IMR-90 (cell line): ENCODE results near the gene CNTLN. TPM values are rescaled to one million over a fixed set of nuclear protein-coding genes. Genes with fewer than 3 reads are reported as not detected.
A peak's percentile ranks its signal among the peaks of the same experiment; 100 is the strongest.

Source experiments
- ATAC-seq: fragments of 200-7000 bp; cut with Tn5 transposase; 2 replicates; pipeline ENCODE4 v1.9.1; 2020; ENCODE audit warnings: low read depth, mild to moderate bottlenecking, moderate library complexity
- BruUV-seq: library from RNA; stranded (reverse); fragments of 400-500 nt; replicated peaks from 2 replicates; lab custom pipeline; 2021; lab: Mats Ljungman, UMichigan
- CTCF ChIA-PET: fragments of 300-600 bp; formaldehyde crosslinking; extraction: SDS; loops from one replicate; lab custom pipeline; 2021; ENCODE audit warnings: antibody characterized with exemption; lab: Yijun Ruan, JAX
- POLR2A ChIA-PET: fragments of 300-600 bp; sonication (Branson Sonifier 250); formaldehyde crosslinking; loops from one replicate; lab custom pipeline; 2022; ENCODE audit warnings: antibody characterized with exemption; ENCODE audit not compliant: unreplicated experiment; lab: Charles Lee
- DNase-seq: peaks from one replicate; pipeline ENCODE4 v3.0.0; 2013
- H2AFZ ChIP-seq: replicated peaks from 2 replicates; pipeline ENCODE3; 2013; ENCODE audit warnings: low read length, mild to moderate bottlenecking; ENCODE audit not compliant: poor library complexity
- H2AK5ac ChIP-seq: 2 replicates; pipeline ENCODE4 v1.6.1; 2013; ENCODE audit warnings: low read depth, low read length, inconsistent platforms
- H2AK9ac ChIP-seq: replicated peaks from 2 replicates; pipeline ENCODE3; 2013; ENCODE audit warnings: mild to moderate bottlenecking, low read depth, low read length, moderate library complexity; ENCODE audit not compliant: poor library complexity
- H2BK120ac ChIP-seq: 2 replicates; pipeline ENCODE4 v1.6.1; 2013; ENCODE audit warnings: low read depth, low read length, inconsistent platforms
- H2BK15ac ChIP-seq: 3 replicates; pipeline ENCODE4 v1.6.1; 2013; ENCODE audit warnings: low read depth, low read length, inconsistent platforms
- H2BK20ac ChIP-seq: 2 replicates; pipeline ENCODE4 v1.6.1; 2013; ENCODE audit warnings: low read depth, mild to moderate bottlenecking, inconsistent platforms, low read length, moderate library complexity
- H2BK5ac ChIP-seq: 2 replicates; pipeline ENCODE4 v1.6.1; 2013; ENCODE audit warnings: mild to moderate bottlenecking, low read depth, low read length, inconsistent platforms; ENCODE audit not compliant: poor library complexity, severe bottlenecking
- H3K14ac ChIP-seq: replicated peaks from 2 replicates; pipeline ENCODE4 v1.6.1; 2013; ENCODE audit warnings: low read depth, low read length, inconsistent platforms
- H3K18ac ChIP-seq: 2 replicates; pipeline ENCODE4 v1.6.1; 2013; ENCODE audit warnings: low read depth, low read length, control low read depth
- H3K23ac ChIP-seq: 2 replicates; pipeline ENCODE4 v1.6.1; 2013; ENCODE audit warnings: low read depth, low read length, inconsistent platforms
- H3K27ac ChIP-seq: 2 replicates; pipeline ENCODE4 v1.5.1; 2013; ENCODE audit warnings: mild to moderate bottlenecking, control low read depth, low read length; ENCODE audit not compliant: insufficient read depth
- H3K27me3 ChIP-seq: 2 replicates; pipeline ENCODE4 v1.6.1; 2013; ENCODE audit warnings: low read length; ENCODE audit not compliant: control insufficient read depth, insufficient read depth
- H3K36me3 ChIP-seq: 2 replicates; pipeline ENCODE4 v1.6.1; 2013; ENCODE audit warnings: low read length, mixed read lengths; ENCODE audit not compliant: control insufficient read depth, insufficient read depth
- H3K4ac ChIP-seq: 2 replicates; pipeline ENCODE4 v1.6.1; 2013; ENCODE audit warnings: low read depth, low read length, inconsistent platforms
- H3K4me1 ChIP-seq: 2 replicates; pipeline ENCODE4 v1.6.1; 2013; ENCODE audit warnings: low read length, mixed read lengths; ENCODE audit not compliant: control insufficient read depth, insufficient read depth
- H3K4me2 ChIP-seq: 2 replicates; pipeline ENCODE4 v1.6.1; 2013; ENCODE audit warnings: low read depth, mild to moderate bottlenecking, control low read depth, low read length, moderate library complexity
- H3K4me3 ChIP-seq: 2 replicates; pipeline ENCODE4 v1.5.1; 2013; ENCODE audit warnings: low read depth, mild to moderate bottlenecking, control low read depth, low read length, moderate library complexity; ENCODE audit not compliant: insufficient read depth
- H3K56ac ChIP-seq: 2 replicates; pipeline ENCODE4 v1.6.1; 2013; ENCODE audit warnings: low read length, inconsistent platforms; ENCODE audit not compliant: insufficient read depth; ENCODE audit errors: extremely low read depth
- H3K79me1 ChIP-seq, 2 experiments: 2 replicates each; pipeline ENCODE4 v1.6.1; 2013; ENCODE audit warnings: low read length in 2 of 2, inconsistent platforms in 1 of 2, low read depth in 1 of 2
- H3K9ac ChIP-seq: 2 replicates; pipeline ENCODE4 v1.6.1; 2013; ENCODE audit warnings: low read depth, low read length, control low read depth
- H3K9me1 ChIP-seq: 2 replicates; pipeline ENCODE4 v1.6.1; 2013; ENCODE audit warnings: low read length, inconsistent platforms; ENCODE audit not compliant: insufficient read depth
- H3K9me3 ChIP-seq: 2 replicates; pipeline ENCODE4 v1.6.1; 2013; ENCODE audit warnings: low read length; ENCODE audit not compliant: control insufficient read depth, insufficient read depth
- H4K20me1 ChIP-seq: 2 replicates; pipeline ENCODE4 v1.6.1; 2013; ENCODE audit warnings: low read length, inconsistent platforms; ENCODE audit not compliant: insufficient read depth
- H4K5ac ChIP-seq: 2 replicates; pipeline ENCODE4 v1.6.1; 2013; ENCODE audit warnings: mild to moderate bottlenecking, low read depth, low read length, control low read depth
- H4K8ac ChIP-seq, 2 experiments: 2 replicates each; pipeline ENCODE4 v1.6.1; 2013; ENCODE audit warnings: low read depth in 2 of 2, low read length in 2 of 2, control low read depth in 1 of 2, inconsistent platforms in 1 of 2
- H4K91ac ChIP-seq: 2 replicates; pipeline ENCODE4 v1.6.1; 2013; ENCODE audit warnings: low read depth, low read length, inconsistent platforms; ENCODE audit not compliant: insufficient read depth
- CTCF ChIP-seq: conservative IDR thresholded peaks from 2 replicates; pipeline ENCODE4 v1.5.1; 2012; ENCODE audit warnings: mild to moderate bottlenecking, low read depth, low read length, improper control_type of control experiment
- MAZ ChIP-seq: IDR thresholded peaks from 2 replicates; pipeline ENCODE4 v1.6.1; 2012; ENCODE audit warnings: low read depth, mild to moderate bottlenecking, low read length, improper control_type of control experiment, moderate library complexity, borderline replicate concordance
- RAD21 ChIP-seq: IDR thresholded peaks from 2 replicates; pipeline ENCODE4 v1.6.1; 2012; ENCODE audit warnings: low read length, improper control_type of control experiment
- SMC3 ChIP-seq: fragments of 150-350 bp; IDR thresholded peaks from 2 replicates; pipeline ENCODE4 v1.6.1; 2016; ENCODE audit warnings: low read depth, mild to moderate bottlenecking, antibody characterized with exemption, low read length, moderate library complexity
- WGBS, 2 experiments: methylation state at CpG; one replicate each; pipeline versions ENCODE4 v1.1.5 to v1.1.7; 2013; ENCODE audit warnings: missing lambda C conversion rate in 2 of 2; ENCODE audit not compliant: insufficient read length in 1 of 2; ENCODE audit errors: extremely low coverage in 2 of 2; 5-methylcytosine and 5-hydroxymethylcytosine counted together
- dilution Hi-C: fragments of 300-500 bp; cut with HindIII; formaldehyde crosslinking; loops from one replicate; pipeline ENCODE4 v1.14.3; 2018; ENCODE audit warnings: low sequenced_read_pairs; ENCODE audit not compliant: unreplicated experiment
- in situ Hi-C: fragments of 300-500 bp; cut with MboI; formaldehyde crosslinking; loops from 3 replicates; pipeline ENCODE4 v1.14.3; 2019; ENCODE audit warnings: low sequenced_read_pairs, inconsistent platforms, mixed read lengths
- intact Hi-C: fragments of 100-400 bp; cut with micrococcal nuclease; formaldehyde crosslinking; loops from 2 replicates; pipeline ENCODE4 v1.10.0; 2022
- polyA plus RNA-seq, 3 experiments: library from polyadenylated mRNA; depleted of rRNA; stranded (reverse); fragments of >200 nt; gene quantifications; 2 replicates each; pipeline ENCODE4 v1.2.3, GENCODE V29; 2012; ENCODE audit warnings: low replicate concordance in 1 of 3
- total RNA-seq: library from RNA; depleted of rRNA; stranded (reverse); fragments of >200 nt; gene quantifications from 2 replicates; pipeline ENCODE4 v1.2.3, GENCODE V29; 2012

CNTLN gene
- total and polyA plus RNA-seq, 2 of the 4 experiments (the other 2 are of a cell fraction): 3.8 to 5.9 TPM

- POLR2A ChIA-PET: no interaction called here
- CTCF ChIA-PET: interaction anchor here (0.7 to 1.1 kb wide), 8 partner anchors 8 to 343 kb away, joined by 3 to 6 read pairs (median 3); no protein-coding TSS in a partner anchor
- peak; percentile 77 for ATAC-seq
Observed at GRCh38 chr9:17116400-17116837, 18.4 kb upstream of the CNTLN start.

More at GRCh38 chr9:17116400-17116837, 18.4 kb upstream of the CNTLN start:
- no peak overlapping the region for H3K56ac ChIP-seq
- H4K91ac ChIP-seq: no peak overlapping the region
- no peak overlapping the region for H3K4me3 ChIP-seq
- H3K9me1 ChIP-seq: no peaks in the 10 kb centered on the region
- H2BK120ac ChIP-seq: no peak overlapping the region
- H3K79me1 ChIP-seq: no peaks in the 10 kb centered on the region
- in situ Hi-C loops (loop anchor here (25.0 kb wide), 1 partner anchor 346 kb away; no protein-coding TSS in a partner anchor), intact Hi-C loops (loop anchor here (1.0 to 10.0 kb wide), 4 partner anchors 134 to 347 kb away; partner anchors contain the start of gene BNC2), dilution Hi-C loops (no loop called here)
- H3K9me3 ChIP-seq: no peaks in the 10 kb centered on the region
- peak overlapping the region in 1 of 2 experiments; percentile 51; a peak in 2 of 4 replicates for H4K8ac ChIP-seq
- no peak overlapping the region for H3K18ac ChIP-seq
- no peak for TF ChIP-seq MAZ
- TF ChIP-seq SMC3: peak; percentile 56; the same call in 1 of the 2 replicates
- TF ChIP-seq RAD21: peak; percentile 39
- TF ChIP-seq CTCF: peak; percentile 50
- no peaks in the 10 kb centered on the region for H4K20me1 ChIP-seq
- no peak overlapping the region for H4K5ac ChIP-seq
- no peak overlapping the region for H2AK9ac ChIP-seq
- H3K4ac ChIP-seq: no peak overlapping the region
- H3K4me2 ChIP-seq: no peak overlapping the region
- no peak overlapping the region for H2AFZ ChIP-seq
- no peak overlapping the region for H2BK20ac ChIP-seq
- H2BK5ac ChIP-seq: no peak overlapping the region
- no peaks in the 10 kb centered on the region for H3K27me3 ChIP-seq
- no CpG with 5 or more reads among the region's 4 CpGs for WGBS, 2 experiments
- H3K9ac ChIP-seq: no peak overlapping the region
- no peak overlapping the region for H3K23ac ChIP-seq
- H2AK5ac ChIP-seq: no peak overlapping the region
- H3K14ac ChIP-seq: no peak overlapping the region
- BruUV-seq: no TSS peak
- no peak overlapping the region for H3K27ac ChIP-seq
- H3K4me1 ChIP-seq: no peaks in the 10 kb centered on the region
- DNase-seq: peak; percentile 54
- no peak overlapping the region for H2BK15ac ChIP-seq
- no peaks in the 10 kb centered on the region for H3K36me3 ChIP-seq
